ACC112 (cell line): ENCODE measurements around the gene ADGRG2.
A peak's percentile ranks its signal among the peaks of the same experiment; 100 is the strongest.

ENCODE experiments used
- H2AFZ ChIP-seq: fragments of 200-600 bp; sonication (generic); one replicate; pipeline ENCODE4 v1.6.0; 2017; ENCODE audit warnings: antibody characterized with exemption, low read length; ENCODE audit not compliant: unreplicated experiment
- H3K27ac ChIP-seq: fragments of 200-600 bp; sonication (generic); 2 replicates; pipeline ENCODE4 v1.5.1; 2014; ENCODE audit warnings: low read depth, mild to moderate bottlenecking, antibody characterized with exemption, low read length, moderate library complexity
- H3K27me3 ChIP-seq: fragments of 200-600 bp; sonication (generic); 2 replicates; pipeline ENCODE4 v1.6.1; 2014; ENCODE audit warnings: mild to moderate bottlenecking, antibody characterized with exemption, low read length, moderate library complexity, mixed read lengths; ENCODE audit not compliant: insufficient read depth
- H3K36me3 ChIP-seq: fragments of 200-600 bp; sonication (generic); 2 replicates; pipeline ENCODE4 v1.6.1; 2016; ENCODE audit warnings: mild to moderate bottlenecking, antibody characterized with exemption, low read length, moderate library complexity, mixed read lengths; ENCODE audit not compliant: insufficient read depth
- H3K4me1 ChIP-seq: fragments of 200-600 bp; sonication (generic); one replicate; pipeline ENCODE4 v1.6.1; 2016; ENCODE audit warnings: low read length, mixed read lengths; ENCODE audit not compliant: insufficient read depth, unreplicated experiment, control insufficient read depth
- H3K4me3 ChIP-seq: fragments of 200-600 bp; sonication (generic); 2 replicates; pipeline ENCODE4 v1.5.1; 2014; ENCODE audit warnings: mild to moderate bottlenecking, low read depth, low read length
- H3K79me2 ChIP-seq: fragments of 200-600 bp; sonication (generic); one replicate; pipeline ENCODE4 v1.6.0; 2016; ENCODE audit warnings: low read length; ENCODE audit not compliant: control insufficient read depth, unreplicated experiment, insufficient read depth

ADGRG2 gene, protein sequence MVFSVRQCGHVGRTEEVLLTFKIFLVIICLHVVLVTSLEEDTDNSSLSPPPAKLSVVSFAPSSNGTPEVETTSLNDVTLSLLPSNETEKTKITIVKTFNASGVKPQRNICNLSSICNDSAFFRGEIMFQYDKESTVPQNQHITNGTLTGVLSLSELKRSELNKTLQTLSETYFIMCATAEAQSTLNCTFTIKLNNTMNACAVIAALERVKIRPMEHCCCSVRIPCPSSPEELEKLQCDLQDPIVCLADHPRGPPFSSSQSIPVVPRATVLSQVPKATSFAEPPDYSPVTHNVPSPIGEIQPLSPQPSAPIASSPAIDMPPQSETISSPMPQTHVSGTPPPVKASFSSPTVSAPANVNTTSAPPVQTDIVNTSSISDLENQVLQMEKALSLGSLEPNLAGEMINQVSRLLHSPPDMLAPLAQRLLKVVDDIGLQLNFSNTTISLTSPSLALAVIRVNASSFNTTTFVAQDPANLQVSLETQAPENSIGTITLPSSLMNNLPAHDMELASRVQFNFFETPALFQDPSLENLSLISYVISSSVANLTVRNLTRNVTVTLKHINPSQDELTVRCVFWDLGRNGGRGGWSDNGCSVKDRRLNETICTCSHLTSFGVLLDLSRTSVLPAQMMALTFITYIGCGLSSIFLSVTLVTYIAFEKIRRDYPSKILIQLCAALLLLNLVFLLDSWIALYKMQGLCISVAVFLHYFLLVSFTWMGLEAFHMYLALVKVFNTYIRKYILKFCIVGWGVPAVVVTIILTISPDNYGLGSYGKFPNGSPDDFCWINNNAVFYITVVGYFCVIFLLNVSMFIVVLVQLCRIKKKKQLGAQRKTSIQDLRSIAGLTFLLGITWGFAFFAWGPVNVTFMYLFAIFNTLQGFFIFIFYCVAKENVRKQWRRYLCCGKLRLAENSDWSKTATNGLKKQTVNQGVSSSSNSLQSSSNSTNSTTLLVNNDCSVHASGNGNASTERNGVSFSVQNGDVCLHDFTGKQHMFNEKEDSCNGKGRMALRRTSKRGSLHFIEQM

DNA sequence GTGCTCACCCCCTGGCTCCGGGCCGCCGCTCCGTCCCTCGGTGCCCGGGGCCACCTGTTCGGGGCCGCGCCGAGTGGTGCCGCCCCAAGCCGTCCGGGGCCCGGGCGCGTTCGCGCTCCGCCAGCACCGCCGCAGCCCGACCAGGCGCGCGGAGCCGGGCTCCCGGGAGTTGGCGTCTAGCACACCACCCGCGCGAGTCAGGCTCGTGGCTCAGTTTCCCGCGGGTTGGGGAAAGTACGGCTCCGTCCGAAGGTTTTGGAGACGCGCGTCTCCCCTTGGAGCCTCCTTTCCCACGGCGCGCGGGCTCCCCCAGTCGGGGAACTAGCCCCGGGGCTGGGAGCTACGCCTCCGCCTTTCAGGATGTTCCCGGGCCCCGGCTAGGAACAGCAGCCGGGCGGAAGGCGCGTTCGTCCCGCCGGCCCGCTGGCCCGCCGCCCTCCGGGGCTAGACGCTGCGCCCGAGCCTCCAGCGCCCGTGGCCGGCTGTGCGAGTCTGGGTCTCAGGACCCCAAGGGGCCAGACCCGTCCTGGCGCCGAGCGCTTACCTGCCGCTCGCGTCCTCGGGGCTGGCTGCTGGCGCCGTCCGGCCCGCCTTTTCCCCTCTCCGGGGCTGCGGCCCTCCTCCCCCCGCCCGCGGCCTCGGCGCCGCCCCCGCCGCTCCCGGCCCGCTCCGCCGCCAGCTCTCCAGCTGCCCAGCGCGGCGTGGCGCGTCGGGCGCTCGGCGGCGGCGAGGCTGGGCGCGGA lies at the start of gene ADGRG2:
ADGRG2 (minus strand) TSS at position 571 of the 743 bp plus-strand sequence. CDS start 53,634 bp downstream, outside the sequence.
- peak within 1 kb of the TSS; percentile 25 for H2AFZ ChIP-seq
- H3K27me3 ChIP-seq: peaks cover 41% of the 10 kb centered on the region
- peak within 1 kb of the TSS; percentile 76 for H3K4me3 ChIP-seq
- H3K27ac ChIP-seq: no peak within 1 kb of the TSS
- H3K36me3 ChIP-seq: no peaks in the 10 kb centered on the region
- no peaks in the 10 kb centered on the region for H3K79me2 ChIP-seq
- H3K4me1 ChIP-seq: peaks cover under 1% of the 10 kb centered on the region

DNA sequence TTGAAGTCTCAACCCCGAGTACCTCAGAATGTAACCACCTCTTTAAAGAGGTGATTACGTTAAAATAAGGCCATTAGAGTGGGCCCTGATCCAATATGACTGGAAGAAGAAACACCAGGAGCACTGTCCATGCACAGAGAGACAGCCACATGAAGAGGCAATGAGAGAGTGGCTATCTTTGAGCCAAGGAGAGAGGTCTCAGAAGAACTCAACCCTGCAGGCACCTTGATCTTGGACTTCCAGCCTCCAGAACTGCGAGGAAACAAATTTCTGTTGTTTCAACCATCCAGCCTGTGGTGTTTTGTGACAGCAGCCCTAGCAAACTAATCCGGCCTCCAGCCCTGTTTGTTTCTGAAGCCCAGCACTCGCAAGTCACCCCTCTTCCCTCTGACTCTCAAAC lies 46.3 kb upstream of the ADGRG2 start:
- Histone ChIP-seq H3K4me1 (peaks cover 5% of the 10 kb centered on the region), H3K36me3 (no peaks in the 10 kb centered on the region), H3K4me3 (no peak overlapping the region), H2AFZ (no peak overlapping the region), H3K27ac (no peak overlapping the region), H3K27me3 (no peaks in the 10 kb centered on the region; the same call in 1 of the 2 replicates), H3K79me2 (no peaks in the 10 kb centered on the region)

DNA sequence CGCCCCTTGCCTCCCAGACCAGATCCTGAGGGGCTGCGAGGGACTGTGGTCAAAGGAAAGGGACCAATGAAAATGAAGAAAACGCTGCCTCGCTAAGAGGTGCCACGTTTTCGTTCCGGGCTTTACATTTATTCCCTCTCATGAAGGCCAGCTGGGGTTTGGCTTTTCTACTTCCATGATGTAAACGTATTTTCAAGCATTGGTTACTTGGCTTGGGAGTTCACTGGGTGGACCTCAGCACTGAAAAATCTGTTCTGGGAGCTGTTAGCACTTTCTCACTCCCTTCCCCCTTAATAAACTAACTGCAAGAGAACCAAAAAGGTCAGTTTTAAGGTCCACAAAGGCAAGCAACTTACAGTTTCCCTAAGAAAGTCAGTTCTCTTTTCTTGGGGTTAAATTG lies 40.6 kb upstream of the ADGRG2 start:
- H3K4me3 ChIP-seq: no peak overlapping the region
- H3K4me1 ChIP-seq: no peaks in the 10 kb centered on the region
- H3K27ac ChIP-seq: no peak overlapping the region
- no peaks in the 10 kb centered on the region for H3K36me3 ChIP-seq
- H2AFZ ChIP-seq: no peak overlapping the region
- no peaks in the 10 kb centered on the region for H3K79me2 ChIP-seq
- H3K27me3 ChIP-seq: no peaks in the 10 kb centered on the region; the same call in 1 of the 2 replicates

DNA sequence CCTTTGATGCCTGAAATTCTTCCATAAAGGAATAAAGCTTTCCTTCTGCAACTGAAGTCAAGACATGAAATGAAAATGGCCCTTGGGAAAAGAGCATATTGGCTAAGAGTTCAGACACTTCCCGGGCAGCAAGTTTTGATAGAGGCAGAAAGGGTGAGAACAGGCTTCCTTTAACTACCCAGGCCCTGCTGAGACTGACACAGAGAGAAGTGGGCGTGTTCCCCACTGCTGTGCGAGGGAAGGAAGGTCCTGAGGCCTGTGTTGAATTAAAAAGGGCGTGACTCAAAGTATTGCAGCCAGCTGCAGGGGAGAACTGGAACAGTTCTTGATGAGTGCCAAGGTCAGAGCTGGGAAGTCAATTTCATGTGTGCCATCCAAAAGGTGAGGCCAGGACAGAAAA lies 33.9 kb upstream of the ADGRG2 start:
- H3K27ac ChIP-seq: no peak overlapping the region
- H2AFZ ChIP-seq: no peak overlapping the region
- no peak overlapping the region for H3K4me3 ChIP-seq
- H3K79me2 ChIP-seq: no peaks in the 10 kb centered on the region
- H3K36me3 ChIP-seq: no peaks in the 10 kb centered on the region
- no peaks in the 10 kb centered on the region for H3K27me3 ChIP-seq
- no peaks in the 10 kb centered on the region for H3K4me1 ChIP-seq

DNA sequence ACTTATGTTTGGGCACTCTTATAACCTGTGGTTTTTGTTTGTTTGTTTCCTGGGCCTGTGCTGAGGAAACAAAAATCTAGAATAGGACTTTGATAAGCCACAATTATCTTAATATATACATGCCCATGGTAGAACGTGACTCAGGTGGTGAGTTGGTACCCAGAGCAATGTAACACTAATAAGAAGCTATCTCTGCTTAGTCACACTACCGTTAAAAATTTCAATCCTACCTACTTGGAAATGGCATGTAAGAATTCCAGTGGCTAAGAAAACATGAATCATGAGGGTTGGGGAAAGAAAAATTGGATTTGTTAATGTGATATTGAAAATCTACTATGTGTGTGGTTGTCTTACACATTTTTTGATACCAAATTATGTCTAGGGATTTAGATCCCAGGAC lies 30.5 kb upstream of the ADGRG2 start:
- Histone ChIP-seq H2AFZ (no peak overlapping the region), H3K4me1 (no peaks in the 10 kb centered on the region), H3K4me3 (no peak overlapping the region), H3K27me3 (no peaks in the 10 kb centered on the region), H3K79me2 (no peaks in the 10 kb centered on the region), H3K36me3 (no peaks in the 10 kb centered on the region), H3K27ac (no peak overlapping the region)

DNA sequence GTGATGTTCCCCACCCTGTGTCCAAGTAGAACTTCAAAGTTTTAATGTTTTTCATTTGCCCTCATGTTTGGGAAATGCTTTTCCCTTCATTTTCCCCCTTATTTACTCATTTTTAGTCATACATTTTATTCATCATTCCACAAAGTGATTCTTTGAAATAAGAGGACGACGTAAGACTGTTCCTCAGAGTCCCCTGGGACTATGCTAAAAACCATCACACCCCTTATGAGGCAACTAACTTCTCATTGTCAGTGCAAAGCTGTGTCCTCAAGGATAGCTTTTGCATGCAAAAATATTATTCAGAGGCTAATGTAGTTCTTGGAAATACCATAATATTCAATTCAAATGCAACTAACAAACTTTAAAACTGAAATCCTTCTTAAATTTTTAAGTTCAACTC lies 14.8 kb upstream of the ADGRG2 start:
- H3K36me3 ChIP-seq: no peaks in the 10 kb centered on the region
- H3K27me3 ChIP-seq: no peaks in the 10 kb centered on the region
- H3K4me1 ChIP-seq: no peaks in the 10 kb centered on the region
- no peak overlapping the region for H2AFZ ChIP-seq
- no peak overlapping the region for H3K27ac ChIP-seq
- no peak overlapping the region for H3K4me3 ChIP-seq
- no peaks in the 10 kb centered on the region for H3K79me2 ChIP-seq

DNA sequence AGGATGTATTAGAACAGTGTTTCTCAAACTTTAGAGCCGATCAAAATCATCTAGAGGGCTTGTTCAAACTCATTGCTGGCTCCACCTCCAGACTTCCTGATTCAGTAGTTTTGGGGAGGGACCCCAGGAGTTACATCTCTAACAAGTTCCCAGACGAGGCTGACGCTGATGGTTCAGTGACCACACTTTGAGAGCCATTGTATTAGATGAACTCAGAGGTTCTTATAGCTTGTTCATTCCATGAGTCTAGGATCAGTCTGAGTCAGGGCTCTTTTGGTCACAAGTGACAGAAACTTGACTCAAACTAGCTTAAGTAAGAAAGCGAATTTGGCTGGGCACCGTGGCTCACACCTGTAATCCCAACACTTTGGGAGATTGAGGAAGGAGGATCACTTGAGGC lies 11.5 kb upstream of the ADGRG2 start:
- H3K79me2 ChIP-seq: no peaks in the 10 kb centered on the region

DNA sequence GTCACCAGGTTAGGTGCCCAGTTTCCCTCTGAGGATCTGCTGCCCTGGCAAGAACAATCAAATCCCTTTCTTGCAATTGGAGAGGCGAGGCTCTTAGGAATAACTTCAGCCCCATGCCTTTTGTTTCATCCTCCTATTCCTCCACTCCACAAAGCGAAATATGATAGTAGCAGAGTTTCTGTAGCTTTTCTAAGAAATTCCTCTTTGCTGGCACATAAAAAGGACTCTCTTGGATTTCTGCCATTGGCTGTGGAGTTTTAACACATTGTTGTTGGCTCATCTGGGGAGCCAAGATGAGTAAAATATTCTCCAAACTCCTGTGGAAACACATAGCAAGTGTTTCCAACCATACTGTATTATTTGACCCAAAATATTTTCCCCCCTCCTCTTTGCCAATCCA lies 11.0 kb upstream of the ADGRG2 start:
- H3K79me2 ChIP-seq: no peaks in the 10 kb centered on the region
- H3K27ac ChIP-seq: no peak overlapping the region
- H3K27me3 ChIP-seq: no peaks in the 10 kb centered on the region
- no peaks in the 10 kb centered on the region for H3K36me3 ChIP-seq
- peaks cover 5% of the 10 kb centered on the region for H3K4me1 ChIP-seq
- no peak overlapping the region for H3K4me3 ChIP-seq
- H2AFZ ChIP-seq: no peak overlapping the region

More for the DNA sequence above, 11.5 kb upstream of the ADGRG2 start:
- Histone ChIP-seq H2AFZ (no peak overlapping the region), H3K27ac (no peak overlapping the region), H3K36me3 (no peaks in the 10 kb centered on the region), H3K4me1 (no peaks in the 10 kb centered on the region), H3K4me3 (no peak overlapping the region), H3K27me3 (no peaks in the 10 kb centered on the region)

DNA sequence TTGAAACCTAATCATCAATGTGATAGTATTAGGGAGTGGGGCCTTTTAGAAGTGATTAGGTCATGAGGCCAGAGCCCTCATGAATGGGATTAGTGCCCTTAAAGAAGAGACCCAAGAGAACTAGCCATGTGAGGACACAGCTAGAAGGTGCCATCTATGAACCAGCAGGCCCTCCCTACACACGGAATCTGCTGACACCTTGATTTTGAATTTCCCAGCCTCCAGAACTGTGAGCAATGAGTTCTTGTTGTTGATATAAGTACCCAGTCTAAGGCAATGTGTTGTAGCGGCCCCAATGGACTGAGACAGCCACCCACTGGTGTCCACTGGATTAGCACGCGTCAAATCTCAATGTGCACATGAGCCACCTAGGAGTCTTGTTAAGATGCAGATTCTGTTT lies 8.4 kb upstream of the ADGRG2 start:
- Histone ChIP-seq H3K4me3 (no peak overlapping the region), H3K79me2 (no peaks in the 10 kb centered on the region), H2AFZ (no peak overlapping the region), H3K4me1 (peaks cover 17% of the 10 kb centered on the region), H3K27me3 (no peaks in the 10 kb centered on the region), H3K27ac (no peak overlapping the region), H3K36me3 (no peaks in the 10 kb centered on the region)

DNA sequence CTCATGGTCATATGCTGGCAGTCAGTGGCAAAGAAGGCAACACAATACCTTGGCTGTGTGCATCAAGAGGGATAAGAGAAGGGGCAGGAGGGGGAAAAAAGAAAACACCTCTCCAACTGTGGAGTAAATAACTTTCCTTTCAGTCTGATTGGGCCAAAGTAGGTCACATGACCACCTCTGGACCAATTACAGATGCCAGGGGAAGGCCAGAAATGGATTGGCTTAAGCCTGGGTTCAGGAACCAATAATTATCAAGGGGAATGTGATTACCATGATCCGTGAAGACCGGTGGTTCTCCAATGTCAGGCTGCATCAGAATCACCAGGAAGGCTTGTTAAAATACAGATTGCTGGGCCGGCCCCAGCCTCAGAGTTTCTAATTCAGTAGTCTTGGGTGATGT lies 7.4 kb upstream of the ADGRG2 start:
- H3K27me3 ChIP-seq: no peaks in the 10 kb centered on the region
- H3K36me3 ChIP-seq: no peaks in the 10 kb centered on the region
- no peak overlapping the region for H3K27ac ChIP-seq
- no peaks in the 10 kb centered on the region for H3K79me2 ChIP-seq
- no peak overlapping the region for H3K4me3 ChIP-seq
- H2AFZ ChIP-seq: no peak overlapping the region
- H3K4me1 ChIP-seq: peaks cover 17% of the 10 kb centered on the region
